PC-9 (cell line): ENCODE measurements around the gene SND1. TPM values are rescaled to one million over a fixed set of nuclear protein-coding genes. Genes with fewer than 3 reads are reported as not detected.

ENCODE experiments used
- BruUV-seq: library from RNA; stranded (reverse); fragments of 400-500 nt; replicated peaks from 2 replicates; lab custom pipeline; 2021; lab: Mats Ljungman, UMichigan
- CTCF ChIA-PET: fragments of 300-600 bp; sonication (Branson Sonifier 250); formaldehyde crosslinking; loops from one replicate; lab custom pipeline; 2022; ENCODE audit warnings: antibody characterized with exemption; lab: Charles Lee
- POLR2A ChIA-PET: fragments of 300-600 bp; sonication (Branson Sonifier 250); formaldehyde crosslinking; loops from one replicate; lab custom pipeline; 2022; ENCODE audit warnings: antibody characterized with exemption; ENCODE audit not compliant: unreplicated experiment; lab: Charles Lee
- DNase-seq, 2 experiments: peaks; one replicate each; pipeline versions ENCODE4 v3.0.0 to v3.0.0-alpha.2; 2015 to 2022; ENCODE audit warnings: mixed read lengths in 1 of 2
- H2AFZ ChIP-seq: fragments of 200-600 bp; sonication (generic); 2 replicates; pipeline ENCODE4 v1.8.1; 2017; ENCODE audit warnings: antibody characterized with exemption
- H3F3A ChIP-seq: fragments of 200-600 bp; sonication (generic); 2 replicates; pipeline ENCODE4 v1.8.1; 2017; ENCODE audit warnings: antibody characterized with exemption, mild to moderate bottlenecking, low read depth; ENCODE audit not compliant: insufficient read depth
- H3K27ac ChIP-seq: fragments of 200-600 bp; sonication (generic); 2 replicates; pipeline ENCODE4 v1.6.1; 2016; ENCODE audit warnings: mixed run types
- H3K27me3 ChIP-seq: fragments of 200-600 bp; sonication (generic); 2 replicates; pipeline ENCODE4 v1.6.1; 2016; ENCODE audit warnings: low read depth, mixed run types; ENCODE audit not compliant: insufficient read depth
- H3K36me3 ChIP-seq: fragments of 200-600 bp; sonication (generic); 2 replicates; pipeline ENCODE4 v1.6.1; 2016; ENCODE audit warnings: low read depth, mixed run types
- H3K4me1 ChIP-seq: fragments of 200-600 bp; sonication (generic); replicated peaks from 2 replicates; pipeline ENCODE4 v1.6.1; 2016; ENCODE audit warnings: mixed run types; ENCODE audit not compliant: insufficient read depth
- H3K4me2 ChIP-seq: fragments of 200-600 bp; sonication (generic); 2 replicates; pipeline ENCODE4 v1.6.1; 2017; ENCODE audit warnings: mixed run types
- H3K4me3 ChIP-seq: fragments of 200-600 bp; sonication (generic); 2 replicates; pipeline ENCODE4 v1.6.1; 2016; ENCODE audit warnings: mixed run types
- H3K79me2 ChIP-seq: fragments of 200-600 bp; sonication (generic); 2 replicates; pipeline ENCODE4 v1.6.1; 2017; ENCODE audit warnings: low read depth, mixed run types
- H3K9me2 ChIP-seq: fragments of 200-600 bp; sonication (generic); 2 replicates; pipeline ENCODE4 v1.8.1; 2017; ENCODE audit warnings: mild to moderate bottlenecking; ENCODE audit not compliant: insufficient read depth
- H3K9me3 ChIP-seq: fragments of 200-600 bp; sonication (generic); 2 replicates; pipeline ENCODE4 v1.8.1; 2016; ENCODE audit warnings: low read depth; ENCODE audit not compliant: insufficient read depth
- H4K20me1 ChIP-seq: fragments of 200-600 bp; sonication (generic); 2 replicates; pipeline ENCODE4 v1.8.1; 2017; ENCODE audit not compliant: insufficient read depth
- EZH2 ChIP-seq: fragments of 200-600 bp; sonication (generic); IDR thresholded peaks from 2 replicates; pipeline ENCODE4 v1.8.0; 2017; ENCODE audit warnings: antibody characterized with exemption, low read depth
- intact Hi-C: fragments of 100-400 bp; cut with micrococcal nuclease; formaldehyde crosslinking; loops from one replicate; pipeline ENCODE4 v1.10.0; 2022; ENCODE audit not compliant: unreplicated experiment
- total RNA-seq: library from RNA; stranded (reverse); gene quantifications from 2 replicates; pipeline ENCODE4 v1.2.3, GENCODE V29; 2021
- TF ChIP-seq, protein P1 (sequence below): fragments of 200-600 bp; sonication (generic); conservative IDR thresholded peaks from 2 replicates; pipeline ENCODE4 v1.6.1; 2017; ENCODE audit warnings: mixed run types, antibody characterized with exemption, mild to moderate bottlenecking, moderate library complexity

Gene SND1
- total RNA-seq, 1 experiment from 2014 or later: 273 TPM

DNA sequence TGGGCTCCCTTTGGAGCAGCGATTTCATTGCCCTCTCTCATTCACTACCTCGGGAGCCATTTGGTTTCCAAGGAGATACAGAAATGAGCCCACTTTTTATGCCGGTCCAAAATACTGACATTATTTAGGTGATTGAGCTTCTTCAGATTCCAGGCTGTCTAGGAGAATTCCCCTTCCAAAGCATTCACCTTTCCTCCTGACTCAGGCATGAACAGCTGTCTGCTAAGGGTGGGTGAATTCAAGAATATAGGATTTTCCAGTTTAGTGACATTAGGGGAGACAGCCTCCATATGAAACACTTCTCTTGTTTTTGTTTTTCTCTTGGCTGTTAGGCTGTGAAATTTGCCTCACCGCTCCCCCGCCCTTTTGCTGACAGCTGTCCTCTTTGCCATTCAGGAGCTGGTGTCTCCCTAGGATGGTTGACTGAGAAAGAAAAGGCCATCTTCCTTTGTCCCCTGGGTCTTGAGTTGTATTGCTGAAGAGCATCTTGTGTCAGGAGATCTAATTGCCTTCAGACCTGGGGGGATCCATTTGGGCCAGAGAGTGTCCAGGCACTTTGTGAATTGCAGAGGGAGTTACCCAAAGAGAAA lies 322.5 kb downstream of the SND1 start:
- H3K27ac ChIP-seq: no peak overlapping the region
- BruUV-seq: no TSS peak
- no peaks in the 10 kb centered on the region for H4K20me1 ChIP-seq
- no peak overlapping the region for H3K4me3 ChIP-seq
- H3K9me3 ChIP-seq: no peaks in the 10 kb centered on the region; the same call in 1 of the 2 replicates
- H3K4me2 ChIP-seq: no peak overlapping the region
- no peaks in the 10 kb centered on the region for H3K4me1 ChIP-seq
- no peak for DNase-seq
- no peaks in the 10 kb centered on the region; the same call in 1 of the 2 replicates for H3K36me3 ChIP-seq
- no peaks in the 10 kb centered on the region for H3K27me3 ChIP-seq
- H3K79me2 ChIP-seq: no peaks in the 10 kb centered on the region
- no peak overlapping the region for H2AFZ ChIP-seq
- intact Hi-C loops: no loop called here
- POLR2A ChIA-PET: no interaction called here
- H3K9me2 ChIP-seq: no peaks in the 10 kb centered on the region
- TF ChIP-seq EZH2: no peak
- TF ChIP-seq, protein P1, sequence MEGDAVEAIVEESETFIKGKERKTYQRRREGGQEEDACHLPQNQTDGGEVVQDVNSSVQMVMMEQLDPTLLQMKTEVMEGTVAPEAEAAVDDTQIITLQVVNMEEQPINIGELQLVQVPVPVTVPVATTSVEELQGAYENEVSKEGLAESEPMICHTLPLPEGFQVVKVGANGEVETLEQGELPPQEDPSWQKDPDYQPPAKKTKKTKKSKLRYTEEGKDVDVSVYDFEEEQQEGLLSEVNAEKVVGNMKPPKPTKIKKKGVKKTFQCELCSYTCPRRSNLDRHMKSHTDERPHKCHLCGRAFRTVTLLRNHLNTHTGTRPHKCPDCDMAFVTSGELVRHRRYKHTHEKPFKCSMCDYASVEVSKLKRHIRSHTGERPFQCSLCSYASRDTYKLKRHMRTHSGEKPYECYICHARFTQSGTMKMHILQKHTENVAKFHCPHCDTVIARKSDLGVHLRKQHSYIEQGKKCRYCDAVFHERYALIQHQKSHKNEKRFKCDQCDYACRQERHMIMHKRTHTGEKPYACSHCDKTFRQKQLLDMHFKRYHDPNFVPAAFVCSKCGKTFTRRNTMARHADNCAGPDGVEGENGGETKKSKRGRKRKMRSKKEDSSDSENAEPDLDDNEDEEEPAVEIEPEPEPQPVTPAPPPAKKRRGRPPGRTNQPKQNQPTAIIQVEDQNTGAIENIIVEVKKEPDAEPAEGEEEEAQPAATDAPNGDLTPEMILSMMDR: no peak
- no peaks in the 10 kb centered on the region for H3F3A ChIP-seq
- CTCF ChIA-PET: no interaction called here

DNA sequence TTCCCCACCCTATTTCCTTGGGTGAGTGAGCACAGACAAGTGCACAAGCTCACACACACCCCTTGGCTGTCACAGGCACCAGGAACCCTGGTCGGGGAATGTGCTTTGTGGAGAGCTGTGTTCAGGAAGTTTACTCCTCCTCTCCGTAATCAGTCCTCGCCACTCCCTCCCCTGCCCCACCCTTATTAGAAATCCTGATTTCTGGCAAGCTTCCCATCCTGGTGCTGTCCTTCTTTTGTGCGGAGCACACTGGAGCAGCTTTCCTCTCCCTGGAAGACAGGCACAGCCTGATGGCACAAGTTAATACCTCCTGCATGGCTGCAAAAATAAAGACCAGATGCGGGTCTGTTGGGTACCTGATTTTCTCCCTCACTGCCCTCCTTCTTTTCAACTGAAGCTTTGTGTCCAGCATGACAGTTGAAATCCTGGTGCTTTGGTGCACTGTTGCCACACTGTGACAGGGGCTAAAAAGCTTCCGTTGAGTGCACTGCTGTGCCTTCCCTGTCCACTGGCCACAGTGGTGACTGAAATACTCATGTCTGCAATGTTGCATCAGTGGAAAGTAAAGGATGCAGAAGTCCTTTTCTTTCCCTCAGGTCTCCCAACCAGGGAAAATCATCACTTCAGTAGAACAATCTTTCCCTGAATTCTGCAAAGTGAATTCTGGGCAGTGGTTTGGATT lies 324.2 kb downstream of the SND1 start:
- no TSS peak for BruUV-seq
- Histone ChIP-seq H3K79me2 (no peaks in the 10 kb centered on the region), H4K20me1 (no peaks in the 10 kb centered on the region), H3K4me1 (no peaks in the 10 kb centered on the region), H3F3A (no peaks in the 10 kb centered on the region), H3K9me2 (no peaks in the 10 kb centered on the region), H3K9me3 (no peaks in the 10 kb centered on the region; the same call in 1 of the 2 replicates), H3K27ac (no peak overlapping the region), H3K27me3 (no peaks in the 10 kb centered on the region), H3K4me3 (no peak overlapping the region), H3K4me2 (no peak overlapping the region), H2AFZ (no peak overlapping the region), H3K36me3 (no peaks in the 10 kb centered on the region; the same call in 1 of the 2 replicates)
- no peak for DNase-seq
- TF ChIP-seq, protein P1: no peak
- no peak for TF ChIP-seq EZH2
- intact Hi-C loops: no loop called here
- ChIA-PET POLR2A (interaction anchor here (0.6 kb wide), 1 partner anchor 429 kb away, joined by 4 read pairs; no protein-coding TSS in a partner anchor), CTCF (no interaction called here)

DNA sequence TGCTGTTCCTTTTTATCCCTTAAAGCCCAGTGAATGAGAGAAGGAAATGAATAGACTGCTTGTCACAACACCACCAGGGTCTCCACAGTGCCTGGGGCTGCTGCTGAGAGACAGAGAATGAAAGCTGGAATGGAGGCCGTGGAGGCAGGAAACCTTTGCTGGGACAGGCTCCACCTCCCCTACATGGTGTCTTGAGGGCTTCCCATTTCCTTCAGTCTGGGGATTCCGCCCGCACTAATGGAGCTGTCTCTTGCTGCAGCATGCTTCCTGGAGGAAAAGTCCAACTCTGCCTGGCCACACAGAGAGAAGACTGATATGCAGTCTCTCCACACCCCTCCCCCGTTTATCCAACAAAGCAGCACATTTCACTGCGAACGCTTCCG lies 324.7 kb downstream of the SND1 start:
- Histone ChIP-seq H3K27me3 (no peaks in the 10 kb centered on the region), H2AFZ (no peak overlapping the region), H3K4me2 (no peak overlapping the region), H3K9me3 (no peaks in the 10 kb centered on the region; the same call in 1 of the 2 replicates), H3K9me2 (no peaks in the 10 kb centered on the region), H3F3A (no peaks in the 10 kb centered on the region), H3K27ac (no peak overlapping the region), H3K79me2 (no peaks in the 10 kb centered on the region), H3K4me1 (no peaks in the 10 kb centered on the region), H3K36me3 (no peaks in the 10 kb centered on the region; the same call in 1 of the 2 replicates), H4K20me1 (no peaks in the 10 kb centered on the region), H3K4me3 (no peak overlapping the region)
- no peak for DNase-seq
- BruUV-seq: no TSS peak
- no peak for TF ChIP-seq EZH2
- intact Hi-C loops: no loop called here
- ChIA-PET CTCF (no interaction called here), POLR2A (interaction anchor here (0.6 kb wide), 1 partner anchor 428 kb away, joined by 4 read pairs; no protein-coding TSS in a partner anchor)
